H1 (cell line): Measurements from ENCODE around the gene RNASEH2A. TPM values are rescaled to one million over a fixed set of nuclear protein-coding genes. Genes with fewer than 3 reads are reported as not detected.

ENCODE experiments used
- ATF2 ChIP-seq: IDR thresholded peaks from 2 replicates; pipeline ENCODE4 v1.6.1; 2012; ENCODE audit warnings: low read length, inconsistent platforms
- E2F6 ChIP-seq: IDR thresholded peaks from 2 replicates; pipeline ENCODE4 v1.6.1; 2012; ENCODE audit warnings: inconsistent platforms
- FOSL1 ChIP-seq: IDR thresholded peaks from 2 replicates; pipeline ENCODE4 v1.6.1; 2011; ENCODE audit warnings: mild to moderate bottlenecking, low read depth, low read length, moderate library complexity; ENCODE audit not compliant: insufficient read depth
- GTF2F1 ChIP-seq: IDR thresholded peaks from 2 replicates; pipeline ENCODE4 v1.6.1; 2012; ENCODE audit warnings: low read depth, low read length, improper control_type of control experiment, borderline replicate concordance
- KDM4A ChIP-seq: IDR thresholded peaks from one replicate; pipeline ENCODE4 v1.7.1; 2012; ENCODE audit warnings: low read depth, mild to moderate bottlenecking, moderate library complexity, low read length, inconsistent platforms; ENCODE audit not compliant: severe bottlenecking
- NRF1 ChIP-seq: IDR thresholded peaks from 2 replicates; pipeline ENCODE4 v1.6.1; 2011; ENCODE audit warnings: mild to moderate bottlenecking, low read depth, low read length, improper control_type of control experiment
- RNF2 ChIP-seq: fragments of 200-900, 300-1000 bp; sonication (generic); IDR thresholded peaks from 2 replicates; pipeline ENCODE4 v1.7.1; 2016; ENCODE audit warnings: borderline replicate concordance, low read depth, mild to moderate bottlenecking, antibody characterized with exemption, low read length; ENCODE audit not compliant: poor library complexity, severe bottlenecking; ENCODE audit errors: missing control alignments
- RXRA ChIP-seq: IDR thresholded peaks from 2 replicates; pipeline ENCODE4 v1.6.1; 2011; ENCODE audit warnings: low read depth, mild to moderate bottlenecking, low read length, moderate library complexity; ENCODE audit not compliant: insufficient read depth
- polyA plus RNA-seq, 7 experiments: library from polyadenylated mRNA; depleted of rRNA in 3 of 7; stranded (reverse) in 5 of 7; unstranded in 2 of 7; fragments of >200 nt in 5 of 7; fragments of 200-250 nt in 2 of 7; gene quantifications; 1 replicate in 5 of 7; 2 replicates in 1 of 7; 4 replicates in 1 of 7; pipeline versions ENCODE4 v1.2.1 to v1.2.3, GENCODE V29; 2011 to 2013; ENCODE audit warnings: missing spikeins in 2 of 7, mixed read lengths in 2 of 7
- total RNA-seq: library from RNA; stranded (reverse); fragmentation: NEBNext Ultra II Directional; extraction: Animal tissue kit (Norgen Biotek cat#: 25700); gene quantifications from 2 replicates; pipeline ENCODE4 v1.2.1, GENCODE V29; 2021

Gene RNASEH2A
- total and polyA plus RNA-seq, 2 of the 8 experiments (the other 6 are each of a cell fraction or from before 2014, with no cell fraction given): 67.5 to 120 TPM

- TF ChIP-seq RXRA: no peak
- no peak for TF ChIP-seq ATF2
- no peak for TF ChIP-seq RNF2
- peak; percentile 64 for TF ChIP-seq NRF1
- peak; percentile 94 for TF ChIP-seq E2F6
- peak; percentile 72; the same call in 1 of the 2 replicates for TF ChIP-seq FOSL1
- no peak for TF ChIP-seq KDM4A
- no peak for TF ChIP-seq GTF2F1
Observed at GRCh38 chr19:12793290-12794195, 12.8 kb upstream of the RNASEH2A start (continued).
